ENCODE data around the gene HAND2. TPM values are rescaled to one million over a fixed set of nuclear protein-coding genes. Genes with fewer than 3 reads are reported as not detected.

The HAND2 gene
- total and polyA plus RNA-seq, 2 experiments from 2014 or later = 0.15 TPM; not detected in 1

DNA sequence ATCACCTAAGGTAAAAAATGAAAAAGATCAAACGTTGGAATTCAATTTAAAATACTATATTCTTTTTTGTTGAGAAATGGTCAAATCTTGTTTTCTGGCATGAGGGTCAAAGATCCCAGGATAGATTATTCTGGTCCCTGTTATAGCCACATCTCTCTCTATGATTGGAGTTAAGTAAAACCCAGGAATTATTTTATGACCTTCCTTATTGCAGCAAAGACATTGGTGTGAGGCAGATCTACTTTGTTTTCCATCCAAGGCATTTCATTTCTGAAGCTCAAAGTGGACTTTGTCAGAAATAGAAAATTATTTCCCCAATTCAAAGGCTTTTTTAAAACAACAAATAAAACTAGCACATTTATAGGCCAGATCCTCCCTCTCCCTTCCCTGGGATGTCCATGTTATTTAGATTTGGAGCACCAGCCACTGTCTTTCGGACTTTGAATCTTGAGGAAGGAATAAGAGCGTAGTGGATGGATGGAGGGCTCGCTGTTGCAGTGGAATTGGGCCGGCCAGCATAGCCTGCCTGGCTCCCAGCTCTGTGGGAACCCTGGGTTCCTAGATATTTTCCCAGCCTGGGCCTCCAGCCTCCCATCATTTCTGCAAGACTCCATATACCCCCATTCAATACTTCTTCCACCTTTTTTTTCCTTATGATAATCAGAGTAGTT, 45.6 kb upstream of the HAND2 start (continued):
- TF ChIP-seq, protein P1, sequence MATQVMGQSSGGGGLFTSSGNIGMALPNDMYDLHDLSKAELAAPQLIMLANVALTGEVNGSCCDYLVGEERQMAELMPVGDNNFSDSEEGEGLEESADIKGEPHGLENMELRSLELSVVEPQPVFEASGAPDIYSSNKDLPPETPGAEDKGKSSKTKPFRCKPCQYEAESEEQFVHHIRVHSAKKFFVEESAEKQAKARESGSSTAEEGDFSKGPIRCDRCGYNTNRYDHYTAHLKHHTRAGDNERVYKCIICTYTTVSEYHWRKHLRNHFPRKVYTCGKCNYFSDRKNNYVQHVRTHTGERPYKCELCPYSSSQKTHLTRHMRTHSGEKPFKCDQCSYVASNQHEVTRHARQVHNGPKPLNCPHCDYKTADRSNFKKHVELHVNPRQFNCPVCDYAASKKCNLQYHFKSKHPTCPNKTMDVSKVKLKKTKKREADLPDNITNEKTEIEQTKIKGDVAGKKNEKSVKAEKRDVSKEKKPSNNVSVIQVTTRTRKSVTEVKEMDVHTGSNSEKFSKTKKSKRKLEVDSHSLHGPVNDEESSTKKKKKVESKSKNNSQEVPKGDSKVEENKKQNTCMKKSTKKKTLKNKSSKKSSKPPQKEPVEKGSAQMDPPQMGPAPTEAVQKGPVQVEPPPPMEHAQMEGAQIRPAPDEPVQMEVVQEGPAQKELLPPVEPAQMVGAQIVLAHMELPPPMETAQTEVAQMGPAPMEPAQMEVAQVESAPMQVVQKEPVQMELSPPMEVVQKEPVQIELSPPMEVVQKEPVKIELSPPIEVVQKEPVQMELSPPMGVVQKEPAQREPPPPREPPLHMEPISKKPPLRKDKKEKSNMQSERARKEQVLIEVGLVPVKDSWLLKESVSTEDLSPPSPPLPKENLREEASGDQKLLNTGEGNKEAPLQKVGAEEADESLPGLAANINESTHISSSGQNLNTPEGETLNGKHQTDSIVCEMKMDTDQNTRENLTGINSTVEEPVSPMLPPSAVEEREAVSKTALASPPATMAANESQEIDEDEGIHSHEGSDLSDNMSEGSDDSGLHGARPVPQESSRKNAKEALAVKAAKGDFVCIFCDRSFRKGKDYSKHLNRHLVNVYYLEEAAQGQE (IDR thresholded peaks at IDR 0.05; ENCODE audit: unreplicated experiment) = no peak
- TF ChIP-seq JUNB (IDR thresholded peaks at IDR 0.05; ENCODE audit: unreplicated experiment) = no peak
- TF ChIP-seq POLR2AphosphoS5 (IDR thresholded peaks at IDR 0.05; ENCODE audit: low read depth) = no peak
- no peak for TF ChIP-seq CREB1 (CRISPR knock-in tag; IDR thresholded peaks at IDR 0.05; ENCODE audit: low read depth)
- TF ChIP-seq ZNF114 (CRISPR knock-in tag; IDR thresholded peaks at IDR 0.05) = no peak
- no peak for TF ChIP-seq EZH2phosphoT487 (IDR thresholded peaks at IDR 0.05; ENCODE audit: unreplicated experiment)

DNA sequence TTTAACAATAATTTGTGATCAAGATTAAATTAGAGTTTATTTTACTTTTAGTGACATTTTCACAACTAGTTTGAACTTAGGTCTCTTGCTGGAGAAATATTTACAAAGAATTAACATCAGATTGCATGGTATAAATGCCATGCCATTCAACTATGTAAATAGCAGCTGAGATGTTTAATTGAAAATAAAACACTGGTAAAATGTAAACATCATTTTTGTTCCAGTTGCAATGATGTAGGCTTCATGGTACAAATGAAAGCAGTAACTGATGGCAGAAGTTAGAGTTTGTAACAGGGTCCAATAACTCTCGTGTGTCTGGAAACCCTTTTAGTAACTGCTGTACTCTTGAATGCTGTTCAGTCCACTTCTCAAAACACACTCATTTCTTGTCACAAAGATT, 43.7 kb upstream of the HAND2 start:
- H3K36me3 ChIP-seq (ENCODE audit: insufficient read depth) = no peaks in the 10 kb centered on the region
- H3K9me3 Mint-ChIP-seq = no peaks in the 10 kb centered on the region
- TF ChIP-seq, protein P2, sequence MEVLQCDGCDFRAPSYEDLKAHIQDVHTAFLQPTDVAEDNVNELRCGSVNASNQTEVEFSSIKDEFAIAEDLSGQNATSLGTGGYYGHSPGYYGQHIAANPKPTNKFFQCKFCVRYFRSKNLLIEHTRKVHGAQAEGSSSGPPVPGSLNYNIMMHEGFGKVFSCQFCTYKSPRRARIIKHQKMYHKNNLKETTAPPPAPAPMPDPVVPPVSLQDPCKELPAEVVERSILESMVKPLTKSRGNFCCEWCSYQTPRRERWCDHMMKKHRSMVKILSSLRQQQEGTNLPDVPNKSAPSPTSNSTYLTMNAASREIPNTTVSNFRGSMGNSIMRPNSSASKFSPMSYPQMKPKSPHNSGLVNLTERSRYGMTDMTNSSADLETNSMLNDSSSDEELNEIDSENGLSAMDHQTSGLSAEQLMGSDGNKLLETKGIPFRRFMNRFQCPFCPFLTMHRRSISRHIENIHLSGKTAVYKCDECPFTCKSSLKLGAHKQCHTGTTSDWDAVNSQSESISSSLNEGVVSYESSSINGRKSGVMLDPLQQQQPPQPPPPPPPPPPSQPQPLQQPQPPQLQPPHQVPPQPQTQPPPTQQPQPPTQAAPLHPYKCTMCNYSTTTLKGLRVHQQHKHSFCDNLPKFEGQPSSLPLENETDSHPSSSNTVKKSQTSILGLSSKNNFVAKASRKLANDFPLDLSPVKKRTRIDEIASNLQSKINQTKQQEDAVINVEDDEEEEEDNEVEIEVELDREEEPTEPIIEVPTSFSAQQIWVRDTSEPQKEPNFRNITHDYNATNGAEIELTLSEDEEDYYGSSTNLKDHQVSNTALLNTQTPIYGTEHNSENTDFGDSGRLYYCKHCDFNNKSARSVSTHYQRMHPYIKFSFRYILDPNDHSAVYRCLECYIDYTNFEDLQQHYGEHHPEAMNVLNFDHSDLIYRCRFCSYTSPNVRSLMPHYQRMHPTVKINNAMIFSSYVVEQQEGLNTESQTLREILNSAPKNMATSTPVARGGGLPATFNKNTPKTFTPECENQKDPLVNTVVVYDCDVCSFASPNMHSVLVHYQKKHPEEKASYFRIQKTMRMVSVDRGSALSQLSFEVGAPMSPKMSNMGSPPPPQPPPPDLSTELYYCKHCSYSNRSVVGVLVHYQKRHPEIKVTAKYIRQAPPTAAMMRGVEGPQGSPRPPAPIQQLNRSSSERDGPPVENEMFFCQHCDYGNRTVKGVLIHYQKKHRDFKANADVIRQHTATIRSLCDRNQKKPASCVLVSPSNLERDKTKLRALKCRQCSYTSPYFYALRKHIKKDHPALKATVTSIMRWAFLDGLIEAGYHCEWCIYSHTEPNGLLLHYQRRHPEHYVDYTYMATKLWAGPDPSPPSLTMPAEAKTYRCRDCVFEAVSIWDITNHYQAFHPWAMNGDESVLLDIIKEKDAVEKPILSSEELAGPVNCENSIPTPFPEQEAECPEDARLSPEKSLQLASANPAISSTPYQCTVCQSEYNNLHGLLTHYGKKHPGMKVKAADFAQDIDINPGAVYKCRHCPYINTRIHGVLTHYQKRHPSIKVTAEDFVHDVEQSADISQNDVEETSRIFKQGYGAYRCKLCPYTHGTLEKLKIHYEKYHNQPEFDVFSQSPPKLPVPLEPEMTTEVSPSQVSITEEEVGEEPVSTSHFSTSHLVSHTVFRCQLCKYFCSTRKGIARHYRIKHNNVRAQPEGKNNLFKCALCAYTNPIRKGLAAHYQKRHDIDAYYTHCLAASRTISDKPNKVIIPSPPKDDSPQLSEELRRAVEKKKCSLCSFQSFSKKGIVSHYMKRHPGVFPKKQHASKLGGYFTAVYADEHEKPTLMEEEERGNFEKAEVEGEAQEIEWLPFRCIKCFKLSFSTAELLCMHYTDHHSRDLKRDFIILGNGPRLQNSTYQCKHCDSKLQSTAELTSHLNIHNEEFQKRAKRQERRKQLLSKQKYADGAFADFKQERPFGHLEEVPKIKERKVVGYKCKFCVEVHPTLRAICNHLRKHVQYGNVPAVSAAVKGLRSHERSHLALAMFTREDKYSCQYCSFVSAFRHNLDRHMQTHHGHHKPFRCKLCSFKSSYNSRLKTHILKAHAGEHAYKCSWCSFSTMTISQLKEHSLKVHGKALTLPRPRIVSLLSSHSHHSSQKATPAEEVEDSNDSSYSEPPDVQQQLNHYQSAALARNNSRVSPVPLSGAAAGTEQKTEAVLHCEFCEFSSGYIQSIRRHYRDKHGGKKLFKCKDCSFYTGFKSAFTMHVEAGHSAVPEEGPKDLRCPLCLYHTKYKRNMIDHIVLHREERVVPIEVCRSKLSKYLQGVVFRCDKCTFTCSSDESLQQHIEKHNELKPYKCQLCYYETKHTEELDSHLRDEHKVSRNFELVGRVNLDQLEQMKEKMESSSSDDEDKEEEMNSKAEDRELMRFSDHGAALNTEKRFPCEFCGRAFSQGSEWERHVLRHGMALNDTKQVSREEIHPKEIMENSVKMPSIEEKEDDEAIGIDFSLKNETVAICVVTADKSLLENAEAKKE (CRISPR knock-in tag; IDR thresholded peaks at IDR 0.05) = no peak
- TF ChIP-seq ZNF114 (CRISPR knock-in tag; IDR thresholded peaks at IDR 0.05) = no peak
- peaks cover 2% of the 10 kb centered on the region; the same call in 1 of the 3 replicates for H3K4me1 Mint-ChIP-seq
- DNase-seq (ENCODE audit: low spot score) = no peak
- no peaks in the 10 kb centered on the region for H3K27me3 ChIP-seq (ENCODE audit: insufficient read depth)
- H3K4me2 ChIP-seq = no peak overlapping the region
- no peak overlapping the region for H3K27ac Mint-ChIP-seq
- H3F3A ChIP-seq (replicated peaks; ENCODE audit: low read depth) = no peaks in the 10 kb centered on the region
- H4K20me1 ChIP-seq (replicated peaks; ENCODE audit: insufficient read depth) = no peaks in the 10 kb centered on the region
- H2AFZ ChIP-seq = no peak overlapping the region
- no peaks in the 10 kb centered on the region for H3K36me3 Mint-ChIP-seq (ENCODE audit: low read depth)
- H3K4me3 Mint-ChIP-seq = no peak overlapping the region
- H3K27ac ChIP-seq (ENCODE audit: low read depth) = no peak overlapping the region
- no peaks in the 10 kb centered on the region for H3K27me3 Mint-ChIP-seq (ENCODE audit: insufficient read depth, low read depth, poor library complexity)
- H3K9me2 ChIP-seq (ENCODE audit: insufficient read depth) = no peaks in the 10 kb centered on the region
- H3K4me3 ChIP-seq = no peak overlapping the region
- no peaks in the 10 kb centered on the region for H3K4me1 ChIP-seq (ENCODE audit: insufficient read depth)
- no peaks in the 10 kb centered on the region for H3K79me2 ChIP-seq (replicated peaks; ENCODE audit: insufficient read depth)
- no peak for ATAC-seq

Measured in GM23338 (cell line).